Measurements from ENCODE around the gene B4GALNT3.

B4GALNT3 gene

DNA sequence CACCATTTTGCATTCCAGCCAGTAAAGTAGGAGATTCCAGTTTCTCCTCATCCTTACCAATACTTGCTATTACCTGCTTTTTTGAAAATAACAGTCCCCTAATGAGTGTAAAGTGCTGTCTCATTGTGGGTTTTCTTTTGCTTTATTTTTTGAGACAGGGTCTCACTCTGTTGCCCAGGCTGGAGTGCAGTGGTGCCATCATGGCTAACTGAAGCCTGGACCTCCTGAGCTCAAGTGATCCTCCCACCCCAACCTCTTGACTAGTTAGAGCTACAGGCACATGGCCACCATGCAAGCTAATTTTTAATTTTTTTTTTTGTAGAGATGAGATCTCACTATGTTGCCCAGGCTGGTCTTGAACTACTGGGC is 142.9 kb downstream of the B4GALNT3 start:
- no peak for DNase-seq

DNA sequence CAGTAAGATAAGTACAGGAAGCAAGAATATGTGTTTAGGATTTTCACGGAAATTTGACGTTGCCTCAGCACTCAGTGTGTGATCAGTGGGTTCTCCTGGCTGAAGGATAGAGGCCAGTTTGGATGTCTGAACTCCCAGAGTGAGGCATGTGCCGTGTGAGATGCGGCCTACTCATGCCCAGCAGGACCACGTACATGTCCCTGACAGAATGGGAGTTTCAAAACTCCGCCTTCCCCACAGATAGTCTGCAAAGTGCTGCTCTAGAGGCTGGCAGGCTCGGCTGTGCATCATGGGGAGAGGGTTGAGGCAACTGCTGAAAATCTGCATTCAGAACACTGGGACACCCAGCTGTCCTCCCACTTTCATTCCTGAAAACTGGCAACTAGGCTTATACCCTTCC is 145.2 kb downstream of the B4GALNT3 start:
- no peak for DNase-seq

DNA sequence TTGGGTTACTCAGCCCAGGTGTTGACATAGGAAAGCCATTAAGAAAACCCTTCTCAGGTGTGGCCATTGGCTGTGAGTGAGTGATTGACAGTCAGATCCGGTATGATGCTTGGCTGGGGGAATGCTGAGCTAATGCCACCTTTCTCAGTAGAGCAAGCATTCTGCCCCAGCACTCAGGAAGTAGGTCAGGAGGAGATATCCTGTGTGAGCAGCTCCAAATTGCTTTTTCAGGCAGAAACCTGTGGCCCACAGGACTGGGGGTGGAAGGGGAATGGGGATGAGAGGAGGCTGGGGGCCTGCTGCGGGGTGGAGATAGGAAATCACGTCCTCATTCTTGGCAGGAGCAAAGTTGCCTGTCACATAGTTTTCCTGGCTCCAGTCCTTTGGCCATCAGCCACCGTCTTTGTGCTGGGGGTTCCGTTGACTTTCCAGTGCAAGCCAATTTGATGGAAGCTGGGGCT is 147.8 kb downstream of the B4GALNT3 start:
- no peak for DNase-seq

DNA sequence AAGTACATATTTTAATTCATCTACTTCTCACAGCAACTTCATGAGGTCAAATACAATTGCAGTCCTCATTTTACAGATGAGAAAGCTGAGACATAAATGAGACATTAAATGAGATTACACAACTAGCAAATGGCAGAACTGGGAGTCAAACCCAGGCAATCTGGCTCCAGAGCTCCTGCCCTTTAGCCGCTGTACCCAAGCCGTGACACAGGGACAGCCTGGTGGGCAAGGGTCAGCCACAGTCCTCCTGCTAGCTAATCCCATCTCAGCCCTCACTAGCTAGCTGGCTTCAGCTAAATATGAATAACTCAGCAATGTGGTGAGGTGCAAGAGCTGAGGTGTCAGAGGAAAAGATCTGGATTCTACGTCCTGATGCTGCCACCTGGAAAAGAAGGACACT is 148.7 kb downstream of the B4GALNT3 start:
- DNase-seq: no peak

DNA sequence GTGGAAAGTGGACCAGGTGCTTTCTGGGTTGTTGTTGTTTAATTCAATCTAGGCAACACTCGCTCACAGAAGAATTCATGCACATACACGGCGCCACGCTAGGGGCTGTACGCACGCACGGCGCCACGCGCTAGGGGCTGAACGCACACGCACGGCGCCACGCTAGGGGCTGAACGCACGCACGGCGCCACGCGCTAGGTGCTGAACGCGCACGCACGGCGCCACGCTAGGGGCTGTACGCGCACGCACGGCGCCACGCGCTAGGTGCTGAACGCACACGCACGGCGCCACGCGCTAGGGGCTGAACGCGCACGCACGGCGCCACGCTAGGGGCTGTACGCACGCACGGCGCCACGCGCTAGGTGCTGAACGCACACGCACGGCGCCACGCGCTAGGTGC is 149.2 kb downstream of the B4GALNT3 start:
- no peak for DNase-seq

GRCh38 chr12:611721-612120 is 152.0 kb downstream of the B4GALNT3 start:
- DNase-seq: no peak

DNA sequence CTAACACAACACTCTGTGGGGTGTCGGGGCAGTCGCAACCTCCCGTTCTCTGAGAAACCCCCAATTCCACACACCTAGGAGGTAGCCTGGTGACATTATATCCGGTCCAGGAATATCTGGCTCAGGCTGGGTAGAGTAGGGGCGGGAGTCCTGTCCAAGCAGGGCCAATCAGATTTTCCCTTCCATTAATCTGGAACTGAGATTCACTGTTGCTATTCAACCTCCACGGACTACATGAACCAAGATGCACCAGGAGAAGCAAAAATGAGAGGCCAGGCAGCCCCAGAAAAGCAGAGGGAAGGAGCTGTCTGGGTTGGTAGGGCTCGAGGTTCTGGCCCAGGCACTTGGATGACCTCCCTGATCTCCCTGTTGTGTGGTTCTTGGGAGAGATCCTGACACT is 152.6 kb downstream of the B4GALNT3 start:
- no peak for DNase-seq

GRCh38 chr12:612886-613285 is 153.1 kb downstream of the B4GALNT3 start:
- DNase-seq: no peak
